Stimulated activated naive CD4-positive, alpha-beta T cell (primary cell): ENCODE results near the gene SLC35B3.
"Not testable (repeated sequence)": the region's sequence is repeated elsewhere in the genome, so short reads cannot be mapped to it uniquely, and the experiment has no call there.

Source experiments
- DNase-seq, 6 experiments: peaks; one replicate each; lab custom pipeline; 2025; lab: John Stamatoyannopoulos, UW

Gene SLC35B3

DNA sequence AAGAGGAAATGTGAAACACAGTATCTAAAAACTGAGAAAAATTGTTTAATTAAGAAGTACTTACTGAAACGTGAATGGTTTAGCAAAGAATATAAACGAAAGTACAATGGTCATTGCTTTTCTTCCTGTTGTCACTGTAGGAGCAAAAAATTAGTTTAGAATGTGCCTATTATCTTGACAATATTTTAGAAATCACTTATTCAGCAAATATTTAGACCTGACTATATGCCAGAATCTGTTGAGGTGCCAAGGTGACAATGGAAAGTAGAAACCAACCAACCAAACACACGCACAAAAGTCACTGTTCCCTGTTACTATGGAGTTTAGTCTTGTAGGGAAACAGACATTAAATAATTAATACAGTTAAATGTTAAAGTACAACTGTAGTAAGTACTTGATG is 20.5 kb downstream of the SLC35B3 start:
- no peak for DNase-seq

DNA sequence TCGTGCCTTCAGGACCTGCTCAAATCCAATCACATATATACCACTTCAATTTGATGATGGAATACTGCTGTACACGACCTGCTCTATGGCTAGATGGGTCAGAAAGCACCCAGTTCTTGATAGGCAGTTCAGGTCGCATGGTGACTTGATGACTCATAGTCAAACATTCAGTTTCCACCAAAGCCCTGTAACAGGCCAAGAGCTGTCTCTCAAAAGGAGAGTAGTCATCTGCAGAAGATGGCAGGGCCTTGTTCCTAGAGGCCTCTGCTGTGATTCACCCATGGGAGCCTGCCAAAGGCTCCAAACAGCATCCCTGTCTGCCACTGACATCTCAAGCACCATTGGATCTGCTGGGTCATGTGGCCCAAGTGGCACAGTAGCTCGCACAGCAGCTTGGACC is 29.4 kb downstream of the SLC35B3 start:
- DNase-seq = not testable (repeated sequence)

DNA sequence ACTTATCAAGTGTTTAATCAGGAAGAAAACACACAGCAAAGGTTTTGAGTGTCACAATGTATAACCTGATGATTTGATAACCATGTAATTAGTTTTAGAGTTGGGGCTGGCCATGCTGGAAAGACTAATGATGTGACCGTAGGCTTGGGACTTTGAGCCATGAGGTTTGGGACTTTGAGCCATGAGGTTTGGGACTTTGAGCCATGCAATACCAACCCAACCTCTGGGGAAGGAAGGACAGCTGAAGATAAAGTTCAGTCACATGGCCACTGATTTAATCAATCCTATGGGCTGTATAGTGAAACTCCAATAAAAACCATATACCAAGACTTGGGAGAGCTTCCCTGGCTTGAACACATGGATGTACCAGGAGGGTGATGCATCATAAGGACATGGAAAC is 32.8 kb downstream of the SLC35B3 start:
- no peak for DNase-seq

DNA sequence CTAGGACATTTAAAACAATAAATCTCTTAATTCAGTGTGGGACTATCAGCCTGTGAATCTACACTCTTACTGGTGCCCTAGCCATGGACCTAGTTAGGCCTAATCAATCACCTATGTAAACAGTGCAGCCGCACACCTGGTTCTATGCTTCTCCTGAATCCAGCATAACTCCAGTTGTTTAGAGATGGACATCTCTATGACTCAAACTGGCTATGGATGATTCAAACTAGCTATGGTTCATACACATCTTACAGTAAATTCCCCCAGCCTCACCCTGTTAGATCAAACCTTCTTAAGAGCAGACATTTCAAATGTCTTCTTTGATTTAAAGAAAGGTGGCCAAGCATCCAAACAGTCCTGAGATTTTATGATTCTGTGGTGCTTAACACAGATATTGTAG is 34.7 kb downstream of the SLC35B3 start:
- DNase-seq = no peak

DNA sequence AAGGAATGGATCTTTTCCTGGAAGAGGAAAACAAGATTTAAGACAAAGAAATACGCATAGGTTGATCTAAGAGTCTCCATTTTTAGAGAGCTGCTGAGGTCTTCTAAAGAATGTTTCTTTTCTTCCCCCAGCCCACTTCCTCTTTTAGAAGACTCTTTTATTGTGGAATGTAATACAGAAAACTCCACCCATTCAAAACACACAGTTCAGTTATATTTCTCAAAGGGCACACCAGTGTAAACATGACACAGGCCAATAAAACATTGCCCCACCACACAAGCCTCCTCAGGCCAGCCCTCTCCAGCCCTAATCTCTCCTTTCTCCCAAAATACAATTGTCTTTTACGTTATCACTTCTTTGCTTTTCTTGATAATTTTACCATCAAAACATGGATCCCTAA is 42.8 kb downstream of the SLC35B3 start:
- peak in 2 of 6 experiments; percentile 22 to 48 for DNase-seq

DNA sequence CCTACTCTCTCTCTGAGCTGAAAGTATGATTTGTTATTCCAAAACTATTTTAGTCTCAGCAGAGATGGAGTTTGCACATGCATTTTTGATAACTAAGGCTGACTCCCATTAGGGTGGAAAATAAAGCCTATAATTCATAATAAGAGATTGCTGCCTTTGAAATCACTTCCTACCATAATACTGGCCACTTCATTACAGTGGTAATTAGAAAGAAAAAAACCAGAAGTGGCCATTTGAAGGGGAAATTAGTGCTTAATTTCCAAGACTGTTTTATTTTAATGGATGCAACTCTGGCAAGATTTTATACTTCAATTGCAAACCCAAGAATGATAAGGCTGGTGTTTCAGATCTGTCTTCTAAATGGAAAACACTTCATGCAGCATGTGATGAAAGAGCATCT is 43.4 kb downstream of the SLC35B3 start:
- DNase-seq = no peak

DNA sequence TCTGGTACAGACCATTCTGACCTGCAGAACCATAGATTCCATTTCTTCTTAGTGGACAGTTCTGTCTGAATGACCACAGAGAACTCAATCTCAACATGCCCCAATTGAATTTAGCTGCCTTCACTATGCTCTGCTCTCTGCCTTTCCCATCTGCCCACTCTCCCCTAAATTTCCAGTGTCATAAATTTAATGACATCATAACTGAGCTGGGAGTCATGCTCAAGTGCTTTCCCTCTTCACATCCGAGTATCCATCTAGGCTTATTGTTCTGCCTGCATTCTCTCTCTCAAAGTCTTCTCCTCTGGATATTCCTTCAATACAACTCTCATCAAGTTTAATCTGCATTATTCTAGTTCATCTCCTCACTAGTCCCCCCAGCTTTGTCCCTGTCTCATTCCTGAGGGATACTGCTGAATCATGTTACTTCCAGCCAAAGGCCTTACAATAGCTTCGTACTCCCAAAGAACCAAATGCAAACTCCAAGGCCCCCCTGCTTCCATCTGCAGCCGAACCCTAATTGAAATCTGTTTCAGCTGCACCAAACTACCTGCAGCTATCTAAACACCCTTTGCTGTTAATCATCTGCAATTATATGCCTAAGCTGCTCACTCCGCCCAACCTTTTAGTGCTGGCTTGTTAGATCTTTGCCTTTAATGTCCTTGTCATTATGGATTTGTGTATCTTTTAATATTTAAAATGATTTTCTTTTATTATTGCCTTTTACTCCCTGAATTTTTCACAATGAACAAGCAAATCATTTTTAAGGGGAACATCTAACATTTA is 46.1 kb downstream of the SLC35B3 start:
- DNase-seq = no peak

DNA sequence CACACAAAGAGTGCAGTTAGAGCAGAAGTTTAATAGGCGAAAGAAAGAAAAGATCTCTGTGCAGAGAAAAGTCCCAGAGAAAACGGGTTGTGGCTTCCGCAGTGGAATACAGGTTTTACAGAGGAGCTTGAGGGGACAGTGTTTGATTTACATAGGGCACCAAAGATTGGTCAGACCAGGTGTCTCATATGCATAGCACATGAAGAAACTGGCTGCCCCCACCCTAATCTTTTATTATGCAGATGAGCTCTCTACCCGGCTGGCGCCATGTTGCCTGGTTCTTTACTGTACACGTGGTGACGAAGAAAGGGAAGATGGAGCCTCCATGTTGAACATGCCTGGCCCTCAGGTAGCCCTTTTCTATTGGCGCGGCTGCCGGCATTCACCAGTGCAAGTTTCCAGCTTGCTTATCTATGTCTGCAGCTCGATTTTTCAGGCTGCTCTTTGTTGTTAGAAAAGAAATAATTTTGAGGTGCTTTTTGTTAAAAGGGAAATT is 47.4 kb downstream of the SLC35B3 start:
- no peak for DNase-seq

DNA sequence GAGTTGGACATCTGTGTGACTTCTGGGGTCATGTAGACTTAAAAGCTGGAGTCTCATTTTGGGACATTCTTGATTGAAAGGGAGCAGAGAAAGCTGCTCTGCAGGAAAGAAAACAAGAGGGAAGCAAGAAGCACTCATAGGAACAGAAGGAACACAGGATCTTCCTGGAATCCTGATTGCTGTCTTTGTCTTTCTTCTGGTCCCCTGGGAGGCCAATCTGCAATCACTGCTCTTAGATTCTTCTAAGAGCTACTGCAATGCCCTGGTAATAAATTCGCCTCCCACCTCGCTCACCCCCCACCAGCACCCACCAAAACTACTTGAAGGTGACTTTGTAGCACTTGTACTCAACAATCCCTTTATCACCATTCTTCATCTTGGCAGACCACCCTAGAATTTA is 51.8 kb downstream of the SLC35B3 start:
- no peak for DNase-seq

DNA sequence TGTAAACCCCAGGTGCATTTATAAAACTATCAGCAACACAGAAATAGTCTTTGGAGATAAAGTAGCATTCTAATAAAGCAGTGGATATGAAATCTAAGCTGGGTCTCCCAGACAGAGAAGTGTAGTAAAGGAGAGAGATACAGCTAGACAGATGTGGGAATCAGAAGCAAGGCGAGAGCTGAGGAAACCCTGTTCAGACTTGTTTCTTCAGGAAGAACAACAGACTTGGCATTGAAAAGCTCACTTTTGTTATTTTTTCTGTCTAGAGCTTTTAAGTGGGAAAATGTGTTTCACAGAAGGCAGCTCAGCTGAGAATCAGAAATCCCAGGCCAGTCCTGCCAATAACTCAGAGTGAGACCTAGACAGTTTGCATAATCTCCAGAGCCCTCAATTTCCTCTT is 52.9 kb downstream of the SLC35B3 start:
- DNase-seq = no peak

DNA sequence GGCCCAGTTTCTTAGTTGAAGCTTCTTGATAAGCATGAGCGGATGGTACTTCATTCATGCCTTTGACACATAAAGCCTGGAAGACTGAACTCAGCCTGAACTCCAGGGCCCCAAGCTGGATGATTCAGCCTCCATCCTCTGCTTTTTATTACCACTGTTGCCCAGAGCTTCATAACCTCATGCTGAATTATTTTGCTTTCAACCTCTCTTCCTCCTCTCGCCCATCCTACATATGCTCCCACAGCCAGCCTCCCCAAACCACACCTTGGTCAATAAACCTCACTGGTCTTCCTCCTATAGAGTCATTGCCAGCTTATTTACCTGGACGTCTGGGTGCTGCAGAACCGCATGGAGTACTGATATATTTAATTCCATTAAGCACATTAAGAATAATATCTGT is 59.4 kb downstream of the SLC35B3 start:
- no peak for DNase-seq
